Tibial nerve (tissue), 4 donors: ENCODE data around the gene NADK.
"Not testable (repeated sequence)": the region's sequence is repeated elsewhere in the genome, so short reads cannot be mapped to it uniquely, and the experiment has no call there.

ENCODE experiments used
- CTCF ChIP-seq, 5 experiments: fragments of 200-600 bp in 3 of 5; fragments of 450-650 bp in 2 of 5; sonication (generic) in 3 of 5; IDR thresholded peaks; one replicate each; pipeline ENCODE4 v1.5.1; 2016 to 2019; ENCODE audit warnings: antibody characterized with exemption in 5 of 5, mild to moderate bottlenecking in 3 of 5, moderate library complexity in 2 of 5
- EP300 ChIP-seq, 2 donors: sonication (generic); formaldehyde crosslinking; IDR thresholded peaks; one replicate each; pipeline ENCODE4 v1.6.1; 2017; ENCODE audit warnings: antibody characterized with exemption in 2 of 2, mild to moderate bottlenecking in 1 of 2
- POLR2A ChIP-seq, 2 donors: fragments of 450-650 bp; IDR thresholded peaks; one replicate each; pipeline ENCODE4 v1.6.1; 2017; ENCODE audit warnings: antibody characterized with exemption in 2 of 2, mild to moderate bottlenecking in 2 of 2, moderate library complexity in 2 of 2

GRCh38 chr1:1746566-1746909 lies 31.7 kb downstream of the NADK start:
- peak in 2 of 5 experiments; percentile 2 to 18 for TF ChIP-seq CTCF (IDR thresholded peaks at IDR 0.05)
- not testable (repeated sequence) for TF ChIP-seq POLR2A, EP300 (IDR thresholded peaks at IDR 0.05)
